HUDEP-2 (cell line): Measurements from ENCODE around the gene MICB.
"Not testable (repeated sequence)": the region's sequence is repeated elsewhere in the genome, so short reads cannot be mapped to it uniquely, and the experiment has no call there.

ENCODE experiments used
- DNase-seq, 76 experiments: peaks; one replicate each; lab custom pipeline; 2025; ENCODE audit not compliant: unreplicated experiment in 76 of 76; lab: John Stamatoyannopoulos, UW

The MICB gene

GRCh38 chr6:31497531-31498476, at the start of gene MICB:
TSS of gene MICB (plus strand) at chr6:31498145. CDS start at chr6:31498194, 49 bp downstream.
- DNase-seq = peak in 73 of 76 experiments; percentile 20 to 87 (median 73)

GRCh38 chr6:31450751-31451150, 47.2 kb upstream of the MICB start:
- peak in 1 of 76 experiments; percentile 9 for DNase-seq

- DNase-seq = no peak
Measured at GRCh38 chr6:31452859-31453258, 45.1 kb upstream of the MICB start.

GRCh38 chr6:31453259-31453658, 44.7 kb upstream of the MICB start:
- DNase-seq = no peak

- DNase-seq = not testable (repeated sequence)
Measured at GRCh38 chr6:31459864-31460263, 38.1 kb upstream of the MICB start.

- no peak for DNase-seq
Measured at GRCh38 chr6:31460361-31461025, 37.5 kb upstream of the MICB start.

- DNase-seq = no peak
Measured at GRCh38 chr6:31462026-31462963, 35.6 kb upstream of the MICB start.

GRCh38 chr6:31462964-31463870, 34.7 kb upstream of the MICB start:
- peak in 32 of 76 experiments; percentile 8 to 60 (median 28) for DNase-seq

GRCh38 chr6:31464252-31465184, 33.4 kb upstream of the MICB start:
- DNase-seq = no peak

- DNase-seq = no peak
Measured at GRCh38 chr6:31465185-31465536, 32.8 kb upstream of the MICB start.

- no peak for DNase-seq
Measured at GRCh38 chr6:31465718-31466117, 32.2 kb upstream of the MICB start.

- no peak for DNase-seq
Measured at GRCh38 chr6:31466466-31466865, 31.5 kb upstream of the MICB start.

GRCh38 chr6:31467151-31467550, 30.8 kb upstream of the MICB start:
- DNase-seq = no peak

GRCh38 chr6:31468311-31468710, 29.6 kb upstream of the MICB start:
- no peak for DNase-seq

- no peak for DNase-seq
Measured at GRCh38 chr6:31470801-31471200, 27.1 kb upstream of the MICB start.

GRCh38 chr6:31471711-31472110, 26.2 kb upstream of the MICB start:
- DNase-seq = no peak

GRCh38 chr6:31472259-31472658, 25.7 kb upstream of the MICB start:
- no peak for DNase-seq

- DNase-seq = no peak
Measured at GRCh38 chr6:31473244-31473643, 24.7 kb upstream of the MICB start.
